ENCODE measurements around the gene SLC35F4. TPM values are rescaled to one million over a fixed set of nuclear protein-coding genes. Genes with fewer than 3 reads are reported as not detected.

SLC35F4 gene
- total RNA-seq, 1 experiment from 2014 or later = not detected

DNA sequence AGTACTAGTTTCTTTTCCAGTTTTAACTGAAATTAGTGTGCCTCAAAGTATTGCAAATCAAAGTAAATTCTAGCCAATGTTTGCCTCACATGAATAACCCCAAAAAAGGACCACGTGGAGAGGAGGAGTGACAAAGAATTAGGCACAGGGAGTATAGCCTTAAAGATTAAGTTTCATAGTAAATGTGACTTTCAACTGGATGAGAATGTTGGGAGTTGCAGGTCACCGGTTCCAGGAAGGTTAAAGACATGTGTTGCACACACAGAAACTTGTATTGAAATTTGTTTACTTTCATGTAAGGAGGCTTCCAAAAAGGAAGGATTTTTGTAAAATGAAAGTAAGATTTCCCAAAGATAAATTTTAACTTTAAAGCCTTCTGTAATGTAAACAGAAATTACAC is 283.1 kb downstream of the SLC35F4 start:
- Histone ChIP-seq H4K91ac (ENCODE audit: insufficient read length, low read depth, low read length) (no peak overlapping the region), H3K4me1 (ENCODE audit: insufficient read depth, low read length) (no peaks in the 10 kb centered on the region), H3K27me3 (ENCODE audit: insufficient read depth, low read length) (no peaks in the 10 kb centered on the region), H2BK20ac (ENCODE audit: low read depth, low read length, poor library complexity, severe bottlenecking) (no peak overlapping the region), H3K79me2 (ENCODE audit: insufficient read depth, low read length) (no peaks in the 10 kb centered on the region), H2AFZ (ENCODE audit: low read length) (no peak overlapping the region), H2BK12ac (ENCODE audit: insufficient read length, low read depth, low read length) (no peak overlapping the region), H3K9me3 (ENCODE audit: control insufficient read depth, low read depth, low read length) (no peaks in the 10 kb centered on the region), H3K27ac (ENCODE audit: insufficient read length, low read depth, low read length) (no peak overlapping the region), H3K56ac (ENCODE audit: insufficient read length, low read depth, low read length) (no peak overlapping the region), H4K20me1 (ENCODE audit: control insufficient read depth, insufficient read depth, insufficient read length) (no peaks in the 10 kb centered on the region), H2AK5ac (ENCODE audit: insufficient read length, low read length) (no peak overlapping the region), H3K4me2 (ENCODE audit: insufficient read depth, insufficient read length, low read length) (no peak overlapping the region), H4K5ac (ENCODE audit: insufficient read length, low read depth, low read length) (no peak overlapping the region), H3K23ac (ENCODE audit: insufficient read length, low read depth, low read length) (no peak overlapping the region), H2BK120ac (ENCODE audit: low read depth, low read length, poor library complexity, severe bottlenecking) (no peak overlapping the region), H3K4ac (ENCODE audit: low read depth, low read length) (no peak overlapping the region), H2BK5ac (ENCODE audit: insufficient read length, low read length) (no peak overlapping the region), H3K23me2 (ENCODE audit: insufficient read length, low read depth, low read length, poor library complexity, severe bottlenecking) (no peaks in the 10 kb centered on the region), H3T11ph (ENCODE audit: low read length) (no peak overlapping the region), H3K79me1 (ENCODE audit: insufficient read depth, low read depth, low read length, poor library complexity, severe bottlenecking) (no peaks in the 10 kb centered on the region), H2BK15ac (ENCODE audit: low read depth, low read length) (no peak overlapping the region), H3K18ac (ENCODE audit: insufficient read length, low read depth, low read length) (no peak overlapping the region), H3K14ac (ENCODE audit: insufficient read depth, low read length) (no peak overlapping the region), H4K8ac (replicated peaks; ENCODE audit: insufficient read length, low read depth, low read length) (no peak overlapping the region), H3K9ac (ENCODE audit: extremely low read depth, insufficient read length, low read length) (no peak overlapping the region)
- no peak overlapping the region for H3K27ac Mint-ChIP-seq
- no peaks in the 10 kb centered on the region for H3K36me3 Mint-ChIP-seq (ENCODE audit: insufficient read depth in 1 of 3, low read depth in 3 of 3)
- TF ChIP-seq, protein P1, sequence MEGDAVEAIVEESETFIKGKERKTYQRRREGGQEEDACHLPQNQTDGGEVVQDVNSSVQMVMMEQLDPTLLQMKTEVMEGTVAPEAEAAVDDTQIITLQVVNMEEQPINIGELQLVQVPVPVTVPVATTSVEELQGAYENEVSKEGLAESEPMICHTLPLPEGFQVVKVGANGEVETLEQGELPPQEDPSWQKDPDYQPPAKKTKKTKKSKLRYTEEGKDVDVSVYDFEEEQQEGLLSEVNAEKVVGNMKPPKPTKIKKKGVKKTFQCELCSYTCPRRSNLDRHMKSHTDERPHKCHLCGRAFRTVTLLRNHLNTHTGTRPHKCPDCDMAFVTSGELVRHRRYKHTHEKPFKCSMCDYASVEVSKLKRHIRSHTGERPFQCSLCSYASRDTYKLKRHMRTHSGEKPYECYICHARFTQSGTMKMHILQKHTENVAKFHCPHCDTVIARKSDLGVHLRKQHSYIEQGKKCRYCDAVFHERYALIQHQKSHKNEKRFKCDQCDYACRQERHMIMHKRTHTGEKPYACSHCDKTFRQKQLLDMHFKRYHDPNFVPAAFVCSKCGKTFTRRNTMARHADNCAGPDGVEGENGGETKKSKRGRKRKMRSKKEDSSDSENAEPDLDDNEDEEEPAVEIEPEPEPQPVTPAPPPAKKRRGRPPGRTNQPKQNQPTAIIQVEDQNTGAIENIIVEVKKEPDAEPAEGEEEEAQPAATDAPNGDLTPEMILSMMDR (conservative IDR thresholded peaks at IDR 0.05) = no peak
- peaks cover 0 to 3% of the 10 kb centered on the region in 2 experiments; a peak in 2 of 5 replicates for H3K9me3 Mint-ChIP-seq
- DNase-seq = no peak
- no peak overlapping the region for H3K4me3 Mint-ChIP-seq
- H3K4me1 Mint-ChIP-seq = peaks cover 0 to 6% of the 10 kb centered on the region in 2 experiments; a peak in 2 of 4 replicates
- WGBS (ENCODE audit: extremely low coverage, insufficient read length, low lambda C conversion rate) = no CpG with 5 or more reads among the region's 2 CpGs
- no peaks in the 10 kb centered on the region for H3K27me3 Mint-ChIP-seq (ENCODE audit: low read depth)
